Mesothelial cell of epicardium (in vitro differentiated cells): ENCODE results near the gene RACK1. TPM values are rescaled to one million over a fixed set of nuclear protein-coding genes. Genes with fewer than 3 reads are reported as not detected.

Source experiments
- DNase-seq, 2 experiments: peaks; one replicate each; pipeline ENCODE4 v3.0.0; 2021; ENCODE audit warnings: low spot score in 2 of 2; ENCODE audit not compliant: unreplicated experiment in 2 of 2
- H3K27ac Mint-ChIP-seq: 2 replicates; pipeline ENCODE4 v1.8.0; 2021; ENCODE audit warnings: mixed read lengths
- H3K27me3 Mint-ChIP-seq: 2 replicates; pipeline ENCODE4 v1.8.0; 2021; ENCODE audit warnings: low read depth, mixed read lengths
- H3K36me3 Mint-ChIP-seq: 2 replicates; pipeline ENCODE4 v1.8.0; 2021; ENCODE audit warnings: mixed read lengths
- H3K4me1 Mint-ChIP-seq: 2 replicates; pipeline ENCODE4 v1.8.0; 2021; ENCODE audit warnings: mixed read lengths
- H3K4me3 Mint-ChIP-seq: 2 replicates; pipeline ENCODE4 v1.8.0; 2021; ENCODE audit warnings: mild to moderate bottlenecking, moderate library complexity, mixed read lengths
- H3K9me3 Mint-ChIP-seq: 2 replicates; pipeline ENCODE4 v1.8.0; 2021; ENCODE audit warnings: mixed read lengths
- total RNA-seq: library from RNA; stranded (reverse); gene quantifications from 3 replicates; pipeline ENCODE4 v1.2.1, GENCODE V29; 2021
- TF ChIP-seq, protein P1 (sequence below): fragments of 200-600 bp; sonication (generic); IDR thresholded peaks from one replicate; pipeline ENCODE4 v1.5.0; 2021; ENCODE audit warnings: antibody characterized with exemption; ENCODE audit not compliant: unreplicated experiment

Gene RACK1
- total RNA-seq, 1 donor from 2014 or later, result 2,008 TPM

DNA sequence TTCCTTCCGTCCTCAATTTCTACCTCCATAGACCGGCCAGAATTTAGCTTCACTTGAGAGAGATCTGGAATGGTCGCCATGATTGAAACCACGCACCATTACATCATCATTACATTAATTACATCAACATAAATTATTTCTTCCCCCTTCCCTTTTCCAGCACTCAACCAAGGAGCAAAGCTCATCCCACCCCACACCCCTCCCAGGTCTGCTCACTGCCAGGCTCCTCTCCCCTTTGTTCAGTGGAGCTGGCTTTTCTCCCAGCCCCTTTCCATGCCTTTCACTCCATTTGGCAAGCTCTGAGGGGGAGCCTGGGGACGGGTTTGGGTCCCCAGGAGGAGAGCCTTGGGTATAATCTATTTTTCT lies 8.4 kb downstream of the RACK1 start:
- peaks cover 2% of the 10 kb centered on the region for H3K4me1 Mint-ChIP-seq
- H3K27me3 Mint-ChIP-seq, result no peaks in the 10 kb centered on the region
- no peak overlapping the region for H3K4me3 Mint-ChIP-seq
- H3K36me3 Mint-ChIP-seq, result peaks cover 44% of the 10 kb centered on the region
- peak overlapping the region; percentile 73 for H3K27ac Mint-ChIP-seq
- no peaks in the 10 kb centered on the region for H3K9me3 Mint-ChIP-seq
- TF ChIP-seq, protein P1, sequence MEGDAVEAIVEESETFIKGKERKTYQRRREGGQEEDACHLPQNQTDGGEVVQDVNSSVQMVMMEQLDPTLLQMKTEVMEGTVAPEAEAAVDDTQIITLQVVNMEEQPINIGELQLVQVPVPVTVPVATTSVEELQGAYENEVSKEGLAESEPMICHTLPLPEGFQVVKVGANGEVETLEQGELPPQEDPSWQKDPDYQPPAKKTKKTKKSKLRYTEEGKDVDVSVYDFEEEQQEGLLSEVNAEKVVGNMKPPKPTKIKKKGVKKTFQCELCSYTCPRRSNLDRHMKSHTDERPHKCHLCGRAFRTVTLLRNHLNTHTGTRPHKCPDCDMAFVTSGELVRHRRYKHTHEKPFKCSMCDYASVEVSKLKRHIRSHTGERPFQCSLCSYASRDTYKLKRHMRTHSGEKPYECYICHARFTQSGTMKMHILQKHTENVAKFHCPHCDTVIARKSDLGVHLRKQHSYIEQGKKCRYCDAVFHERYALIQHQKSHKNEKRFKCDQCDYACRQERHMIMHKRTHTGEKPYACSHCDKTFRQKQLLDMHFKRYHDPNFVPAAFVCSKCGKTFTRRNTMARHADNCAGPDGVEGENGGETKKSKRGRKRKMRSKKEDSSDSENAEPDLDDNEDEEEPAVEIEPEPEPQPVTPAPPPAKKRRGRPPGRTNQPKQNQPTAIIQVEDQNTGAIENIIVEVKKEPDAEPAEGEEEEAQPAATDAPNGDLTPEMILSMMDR, result no peak
- DNase-seq, result no peak

DNA sequence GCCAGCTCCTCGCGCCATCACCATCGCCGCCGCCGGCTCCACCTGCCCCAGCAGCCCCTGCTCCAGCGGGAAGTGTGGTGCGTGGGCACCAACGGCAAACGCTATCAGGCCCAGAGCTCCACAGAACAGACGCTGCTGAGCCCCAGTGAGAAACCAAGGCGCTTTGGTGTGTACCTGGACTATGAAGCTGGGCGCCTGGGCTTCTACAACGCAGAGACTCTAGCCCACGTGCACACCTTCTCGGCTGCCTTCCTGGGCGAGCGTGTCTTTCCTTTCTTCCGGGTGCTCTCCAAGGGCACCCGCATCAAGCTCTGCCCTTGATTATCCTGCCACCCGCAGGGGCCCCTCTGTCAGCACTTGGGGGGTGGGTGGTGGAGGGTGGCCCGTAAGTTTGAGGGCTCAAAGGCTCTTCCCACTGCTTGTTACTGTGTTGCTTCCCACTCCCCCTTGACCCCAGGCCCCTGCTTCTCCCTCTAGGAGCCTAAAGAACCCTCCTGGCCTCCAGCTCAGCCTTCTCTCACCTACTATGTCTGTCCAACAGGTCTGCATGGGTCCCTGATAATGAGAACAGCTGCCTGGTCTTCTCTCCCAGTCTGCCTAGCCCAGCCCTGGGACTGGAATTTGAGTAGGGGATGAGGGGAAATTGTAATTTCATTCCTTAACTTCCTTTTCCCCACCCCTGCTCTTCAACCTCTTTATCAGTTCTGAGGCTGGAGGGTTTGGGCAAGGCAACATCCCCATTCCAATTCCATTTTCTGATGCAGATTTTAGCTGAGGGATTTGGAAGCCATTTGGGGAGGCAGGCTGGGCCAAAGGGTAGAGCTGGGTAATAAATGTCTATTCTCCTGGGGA lies 9.0 kb downstream of the RACK1 start:
- TF ChIP-seq, protein P1, result no peak
- Mint-ChIP-seq H3K4me3 (no peak overlapping the region), H3K27ac (peak overlapping the region; percentile 73), H3K4me1 (peaks cover 2% of the 10 kb centered on the region), H3K27me3 (no peaks in the 10 kb centered on the region), H3K36me3 (peaks cover 44% of the 10 kb centered on the region), H3K9me3 (no peaks in the 10 kb centered on the region)
- no peak for DNase-seq

DNA sequence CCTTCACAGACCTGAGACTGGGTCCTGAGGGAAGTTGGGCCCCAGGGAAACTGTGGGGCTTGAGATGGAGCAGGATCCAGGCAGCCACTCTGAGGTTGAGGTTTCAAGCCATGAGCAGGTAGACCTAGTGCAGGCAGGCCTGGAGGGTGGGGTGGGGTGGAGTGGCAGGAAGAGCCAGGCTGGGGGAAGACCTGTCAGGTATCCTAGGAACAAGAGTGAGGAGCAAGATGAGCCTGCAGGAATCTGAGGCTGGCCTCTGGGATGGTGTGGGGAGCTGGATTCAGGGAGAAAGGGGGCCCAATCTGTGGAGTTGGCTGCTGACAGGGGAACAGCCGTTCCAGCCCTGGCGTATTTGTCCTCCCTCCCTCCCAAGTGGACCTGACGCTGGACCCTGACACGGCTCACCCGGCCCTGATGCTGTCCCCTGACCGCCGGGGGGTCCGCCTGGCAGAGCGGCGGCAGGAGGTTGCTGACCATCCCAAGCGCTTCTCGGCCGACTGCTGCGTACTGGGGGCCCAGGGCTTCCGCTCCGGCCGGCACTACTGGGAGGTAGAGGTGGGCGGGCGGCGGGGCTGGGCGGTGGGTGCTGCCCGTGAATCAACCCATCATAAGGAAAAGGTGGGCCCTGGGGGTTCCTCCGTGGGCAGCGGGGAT lies 9.8 kb downstream of the RACK1 start:
- H3K4me1 Mint-ChIP-seq, result no peaks in the 10 kb centered on the region
- H3K36me3 Mint-ChIP-seq, result peaks cover 41% of the 10 kb centered on the region
- H3K27ac Mint-ChIP-seq, result no peak overlapping the region
- H3K4me3 Mint-ChIP-seq, result no peak overlapping the region
- no peaks in the 10 kb centered on the region for H3K27me3 Mint-ChIP-seq
- TF ChIP-seq, protein P1, result no peak
- no peak for DNase-seq
- H3K9me3 Mint-ChIP-seq, result no peaks in the 10 kb centered on the region

DNA sequence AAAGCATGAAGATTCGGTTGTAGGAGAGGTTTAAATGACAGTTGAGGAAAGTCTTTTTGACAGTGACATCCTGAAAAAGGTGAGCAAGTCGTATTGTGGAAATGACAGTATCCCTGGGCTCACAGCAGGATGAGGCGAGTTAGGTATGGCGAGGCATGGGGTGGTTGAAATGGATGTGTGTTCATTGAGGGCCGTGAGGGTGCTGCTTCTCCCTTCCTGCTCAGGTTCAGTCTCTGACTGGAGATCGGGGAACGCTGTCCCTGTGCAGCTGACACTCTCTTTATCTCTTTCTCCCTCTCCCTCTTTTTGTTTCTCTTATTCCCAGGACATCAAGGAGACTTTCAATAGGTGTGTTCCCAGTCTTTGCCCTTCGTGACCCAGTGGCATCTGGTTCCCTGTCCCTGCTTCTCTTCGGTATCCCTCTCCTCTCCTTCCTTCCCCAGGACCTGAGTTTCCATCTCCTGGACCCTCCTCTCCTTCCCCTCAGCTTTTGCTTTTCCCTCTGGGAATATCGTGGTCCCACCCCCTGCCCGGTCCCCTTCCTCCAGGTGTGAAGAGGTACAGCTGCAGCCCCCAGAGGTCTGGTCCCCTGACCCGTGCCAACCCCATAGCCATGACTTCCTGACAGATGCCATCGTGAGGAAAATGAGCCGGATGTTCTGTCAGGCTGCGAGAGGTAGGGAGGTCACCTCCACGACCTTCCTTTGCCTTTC lies 10.5 kb downstream of the RACK1 start:
- H3K4me3 Mint-ChIP-seq, result no peak overlapping the region
- peak overlapping the region; percentile 16 for H3K27ac Mint-ChIP-seq
- no peak for DNase-seq
- no peaks in the 10 kb centered on the region for H3K27me3 Mint-ChIP-seq
- TF ChIP-seq, protein P1, result no peak
- peaks cover 37% of the 10 kb centered on the region for H3K36me3 Mint-ChIP-seq
- no peaks in the 10 kb centered on the region for H3K9me3 Mint-ChIP-seq
- H3K4me1 Mint-ChIP-seq, result no peaks in the 10 kb centered on the region

DNA sequence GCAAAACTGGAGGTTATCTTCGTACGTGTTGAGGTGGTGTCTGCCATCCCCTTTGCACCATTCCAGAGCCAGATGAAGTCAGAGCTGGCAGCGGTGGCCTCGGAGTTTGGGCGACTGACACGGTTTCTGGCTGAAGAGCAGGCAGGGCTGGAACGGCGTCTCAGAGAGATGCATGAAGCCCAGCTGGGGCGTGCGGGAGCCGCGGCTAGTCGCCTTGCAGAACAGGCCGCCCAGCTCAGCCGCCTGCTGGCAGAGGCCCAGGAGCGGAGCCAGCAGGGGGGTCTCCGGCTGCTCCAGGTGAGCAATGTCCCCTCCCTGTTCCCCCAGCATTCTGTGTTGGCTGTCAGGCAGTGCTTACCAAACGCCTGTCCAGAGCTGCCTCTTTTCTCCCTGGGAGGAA lies 11.1 kb downstream of the RACK1 start:
- Mint-ChIP-seq H3K36me3 (peaks cover 32% of the 10 kb centered on the region), H3K27ac (no peak overlapping the region), H3K4me1 (no peaks in the 10 kb centered on the region), H3K27me3 (no peaks in the 10 kb centered on the region), H3K9me3 (no peaks in the 10 kb centered on the region), H3K4me3 (no peak overlapping the region)
- DNase-seq, result no peak
- TF ChIP-seq, protein P1, result no peak
